GM13976 (cell line): ENCODE data around the gene PAFAH2.

Experiments
- DNase-seq: peaks from one replicate; pipeline ENCODE4 v3.0.0; 2012; ENCODE audit warnings: low spot score
- CTCF ChIP-seq: IDR thresholded peaks from 2 replicates; pipeline ENCODE4 v1.5.1; 2012; ENCODE audit warnings: borderline replicate concordance, mild to moderate bottlenecking; ENCODE audit not compliant: insufficient read depth; ENCODE audit errors: extremely low read depth, missing control alignments, control extremely low read depth
- in situ Hi-C: fragments of 300-500 bp; cut with MboI; formaldehyde crosslinking; loops from one replicate; pipeline ENCODE4 v1.12.0; 2022; ENCODE audit warnings: low sequenced_read_pairs, mixed read lengths, inconsistent platforms; ENCODE audit not compliant: unreplicated experiment

PAFAH2 gene

GRCh38 chr1:25917996-25918395, 79.9 kb downstream of the PAFAH2 start:
- in situ Hi-C loops = no loop called here
- no peak for DNase-seq
- no peak for TF ChIP-seq CTCF

- no peak for DNase-seq
- in situ Hi-C loops = no loop called here
- no peak for TF ChIP-seq CTCF
Observed at GRCh38 chr1:25916460-25916859, 81.4 kb downstream of the PAFAH2 start.

GRCh38 chr1:25914074-25914995, 83.5 kb downstream of the PAFAH2 start:
- no peak for TF ChIP-seq CTCF
- in situ Hi-C loops = no loop called here
- no peak for DNase-seq

- TF ChIP-seq CTCF = no peak
- in situ Hi-C loops = no loop called here
- no peak for DNase-seq
Observed at GRCh38 chr1:25913206-25913605, 84.7 kb downstream of the PAFAH2 start.

- no peak for DNase-seq
- TF ChIP-seq CTCF = no peak
- in situ Hi-C loops = no loop called here
Observed at GRCh38 chr1:25912076-25912831, 85.6 kb downstream of the PAFAH2 start.

- TF ChIP-seq CTCF = no peak
- in situ Hi-C loops = no loop called here
- no peak for DNase-seq
Observed at GRCh38 chr1:25911162-25911561, 86.7 kb downstream of the PAFAH2 start.
